Fibroblast of villous mesenchyme (primary cell): ENCODE results near the gene ATL2. TPM values are rescaled to one million over a fixed set of nuclear protein-coding genes. Genes with fewer than 3 reads are reported as not detected.

Experiments used
- DNase-seq: peaks from one replicate; pipeline ENCODE4 v3.0.0-alpha.2; 2010; ENCODE audit warnings: low read depth
- H3K4me3 ChIP-seq: 2 replicates; pipeline ENCODE4 v1.5.1; 2011; ENCODE audit warnings: low read depth, mild to moderate bottlenecking, low read length
- total RNA-seq: library from RNA; depleted of rRNA; stranded (reverse); fragments of >200 nt; gene quantifications from 2 replicates; pipeline ENCODE4 v1.2.3, GENCODE V29; 2012
- TF ChIP-seq, protein P1 (sequence below): IDR thresholded peaks from 2 replicates; pipeline ENCODE4 v1.5.1; 2012; ENCODE audit warnings: low read depth, mild to moderate bottlenecking, low read length; ENCODE audit not compliant: insufficient read depth

Gene ATL2
- total RNA-seq, 1 donor, result 65.6 TPM

DNA sequence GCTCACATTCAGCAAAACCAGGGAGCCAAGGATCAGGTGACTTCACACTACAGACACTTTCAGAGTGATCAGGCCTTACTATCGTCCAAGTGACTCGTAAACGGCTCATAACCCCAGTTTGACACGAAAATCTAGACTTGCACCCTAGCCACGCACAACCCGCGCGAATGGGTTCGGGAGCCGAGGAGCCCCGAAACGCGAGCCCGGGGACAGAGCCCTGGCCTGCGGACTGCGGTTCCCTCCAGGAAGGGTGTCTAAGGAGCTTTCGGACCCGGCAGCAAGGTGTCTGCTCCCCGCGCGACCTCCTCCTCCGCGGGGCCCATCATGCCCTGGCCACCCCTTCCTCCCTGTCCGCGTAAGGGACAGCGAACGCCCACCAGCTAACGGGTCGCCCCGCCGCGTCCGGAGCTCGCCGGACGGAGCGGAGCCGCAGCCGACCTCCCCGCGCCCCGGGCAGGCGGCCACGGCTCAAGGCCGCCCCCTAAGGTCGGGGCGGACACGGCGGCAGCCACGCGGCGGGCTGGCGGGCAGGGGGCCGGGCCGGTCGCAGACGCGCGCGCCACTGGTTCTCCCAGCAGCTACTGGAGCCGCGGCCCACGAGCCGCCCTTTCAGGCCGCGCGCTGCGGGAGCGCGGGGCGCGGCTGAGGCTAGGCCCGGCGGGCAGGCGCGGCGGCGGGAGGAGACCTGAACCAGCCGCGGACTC, 575 bp downstream of the ATL2 start:
- peak overlapping the region; percentile 92 for H3K4me3 ChIP-seq
- peak; percentile 83 for DNase-seq
- TF ChIP-seq, protein P1, sequence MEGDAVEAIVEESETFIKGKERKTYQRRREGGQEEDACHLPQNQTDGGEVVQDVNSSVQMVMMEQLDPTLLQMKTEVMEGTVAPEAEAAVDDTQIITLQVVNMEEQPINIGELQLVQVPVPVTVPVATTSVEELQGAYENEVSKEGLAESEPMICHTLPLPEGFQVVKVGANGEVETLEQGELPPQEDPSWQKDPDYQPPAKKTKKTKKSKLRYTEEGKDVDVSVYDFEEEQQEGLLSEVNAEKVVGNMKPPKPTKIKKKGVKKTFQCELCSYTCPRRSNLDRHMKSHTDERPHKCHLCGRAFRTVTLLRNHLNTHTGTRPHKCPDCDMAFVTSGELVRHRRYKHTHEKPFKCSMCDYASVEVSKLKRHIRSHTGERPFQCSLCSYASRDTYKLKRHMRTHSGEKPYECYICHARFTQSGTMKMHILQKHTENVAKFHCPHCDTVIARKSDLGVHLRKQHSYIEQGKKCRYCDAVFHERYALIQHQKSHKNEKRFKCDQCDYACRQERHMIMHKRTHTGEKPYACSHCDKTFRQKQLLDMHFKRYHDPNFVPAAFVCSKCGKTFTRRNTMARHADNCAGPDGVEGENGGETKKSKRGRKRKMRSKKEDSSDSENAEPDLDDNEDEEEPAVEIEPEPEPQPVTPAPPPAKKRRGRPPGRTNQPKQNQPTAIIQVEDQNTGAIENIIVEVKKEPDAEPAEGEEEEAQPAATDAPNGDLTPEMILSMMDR, result peak; percentile 23

DNA sequence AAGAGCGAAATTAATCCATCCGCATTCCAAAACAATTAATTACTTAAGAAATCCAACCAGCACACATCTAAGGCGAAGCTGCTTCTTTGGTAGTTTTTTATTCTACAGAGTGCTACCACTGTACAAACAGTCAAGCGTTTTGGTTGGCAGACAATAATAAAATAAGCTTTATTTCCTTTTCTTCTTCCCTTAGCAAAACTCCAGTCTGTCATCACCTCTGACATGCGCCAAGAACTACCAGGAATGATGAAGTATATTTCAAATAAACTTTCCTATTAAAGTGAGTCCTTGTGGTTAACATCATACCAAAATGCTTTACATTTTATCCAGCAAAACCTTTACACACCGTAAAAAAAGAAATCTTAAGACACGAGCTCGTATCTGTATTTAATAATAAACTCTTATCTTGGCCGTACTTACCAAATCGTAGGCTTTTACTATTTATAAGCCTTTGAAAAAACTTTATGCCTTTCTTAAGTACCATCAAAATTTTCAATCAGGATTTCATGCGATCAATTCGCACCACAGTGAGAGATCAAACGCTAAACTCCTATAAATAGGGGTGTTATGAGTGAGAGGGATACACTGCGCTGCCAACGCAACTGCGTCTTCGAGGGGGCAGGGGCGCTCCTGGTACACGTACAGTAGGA, 1.3 kb downstream of the ATL2 start:
- TF ChIP-seq, protein P1, result no peak
- peak overlapping the region; percentile 92 for H3K4me3 ChIP-seq
- DNase-seq, result no peak

DNA sequence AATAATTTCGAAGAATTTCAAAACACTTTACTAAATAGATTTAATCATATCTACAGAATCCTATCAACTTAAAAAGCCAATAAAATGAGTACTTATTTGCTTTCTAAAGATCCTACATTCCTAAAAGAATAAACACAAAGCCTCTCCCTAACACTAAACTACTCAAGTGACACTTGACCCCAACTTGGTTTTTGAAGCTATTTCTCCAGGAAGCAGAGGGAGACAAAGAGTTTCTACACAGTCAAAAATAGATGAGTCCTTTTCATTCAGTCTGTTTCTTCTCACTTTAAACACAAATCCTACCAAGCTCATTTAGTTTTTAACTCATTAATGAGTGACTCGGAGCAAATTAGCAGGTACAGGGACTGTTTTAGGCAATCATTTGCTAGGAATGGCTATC, 2.1 kb downstream of the ATL2 start:
- H3K4me3 ChIP-seq, result peak overlapping the region; percentile 92
- TF ChIP-seq, protein P1, result no peak
- DNase-seq, result peak; percentile 28

DNA sequence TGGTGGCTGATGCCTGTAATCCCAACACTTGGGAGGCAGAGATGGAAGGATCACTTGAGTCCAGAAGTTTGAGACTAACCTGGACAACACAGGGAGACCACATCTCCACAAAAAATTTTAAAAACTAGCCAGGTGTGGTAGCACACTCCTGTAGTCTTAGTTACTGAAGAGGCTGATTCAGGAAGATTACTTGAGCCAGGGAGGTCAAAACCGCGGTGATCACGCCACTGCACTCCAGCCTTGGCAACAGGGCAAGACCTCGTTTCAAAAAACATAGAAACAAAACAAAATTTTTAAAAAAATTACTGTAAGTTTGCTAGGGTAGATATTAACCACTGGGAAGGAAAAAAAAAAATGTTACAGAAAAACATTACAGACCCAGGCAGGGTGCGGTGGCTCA, 5.8 kb downstream of the ATL2 start:
- no peak for DNase-seq
- TF ChIP-seq, protein P1, result no peak
- H3K4me3 ChIP-seq, result no peak overlapping the region

DNA sequence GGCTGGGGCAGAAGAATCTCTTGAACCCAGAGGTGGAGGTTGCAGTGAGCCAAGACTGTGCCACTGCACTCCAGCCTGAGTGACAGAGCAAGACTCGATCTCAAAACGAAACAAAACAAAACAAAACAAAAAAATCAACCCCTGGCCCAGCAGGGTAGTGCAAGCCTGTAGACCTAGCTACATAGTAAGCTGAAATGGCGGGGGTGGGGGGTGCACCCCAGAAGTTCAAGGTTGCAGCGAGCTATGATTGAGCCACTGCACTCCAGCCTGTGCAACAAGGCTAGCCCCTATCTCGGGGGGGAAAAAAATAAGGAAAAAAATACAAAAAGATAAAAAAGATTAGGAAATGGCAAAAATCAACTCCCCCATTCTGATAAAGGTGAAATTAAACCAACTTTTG, 6.4 kb downstream of the ATL2 start:
- DNase-seq, result no peak
- no peak overlapping the region for H3K4me3 ChIP-seq
- TF ChIP-seq, protein P1, result no peak

DNA sequence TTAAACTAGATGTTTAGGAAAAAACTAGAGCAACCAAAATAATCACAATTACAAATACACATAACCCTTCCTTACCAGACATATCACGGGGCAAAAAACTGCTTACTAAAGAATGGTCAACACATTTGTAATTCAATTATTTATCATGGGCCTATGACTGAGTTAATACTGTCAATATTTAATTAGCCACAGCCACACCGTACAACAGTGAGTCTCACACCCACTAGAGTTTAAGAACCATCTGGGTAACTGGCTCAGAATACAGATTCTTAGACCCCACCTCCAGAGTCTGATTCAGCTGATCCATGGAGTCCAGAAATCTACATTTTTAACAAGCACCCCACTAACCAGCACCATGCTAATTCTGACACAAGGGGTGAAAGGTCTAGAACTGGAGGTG, 14.8 kb downstream of the ATL2 start:
- TF ChIP-seq, protein P1, result no peak
- H3K4me3 ChIP-seq, result no peak overlapping the region
- DNase-seq, result no peak

DNA sequence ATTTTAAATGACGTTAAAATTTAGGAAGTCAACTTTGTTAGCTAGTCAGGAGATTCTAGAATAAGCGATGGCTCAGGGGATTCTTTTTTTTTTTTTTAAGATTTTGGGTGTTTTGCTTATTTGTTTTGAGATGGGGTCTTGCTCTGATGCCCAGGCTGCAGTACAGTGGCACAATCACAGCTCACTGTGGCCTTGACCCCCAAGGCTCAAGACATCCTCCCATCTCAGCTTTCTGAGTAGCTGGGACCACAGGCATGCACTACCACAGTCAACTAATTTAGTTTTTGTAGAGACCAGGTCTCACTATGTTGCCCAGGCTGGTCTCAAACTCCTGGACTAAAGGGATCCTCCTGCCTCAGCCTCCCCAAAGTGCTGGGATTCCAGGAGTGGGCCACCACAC, 16.9 kb downstream of the ATL2 start:
- TF ChIP-seq, protein P1, result no peak
- H3K4me3 ChIP-seq, result no peak overlapping the region
- no peak for DNase-seq
